CD14-positive monocyte (primary cell): Measurements from ENCODE around the gene NAV1. TPM values are rescaled to one million over a fixed set of nuclear protein-coding genes. Genes with fewer than 3 reads are reported as not detected.

Experiments
- DNase-seq, 3 donors: peaks; one replicate each; pipeline ENCODE4 v3.0.0-alpha.2; 2011 to 2022
- H2AFZ ChIP-seq: 2 replicates; pipeline ENCODE4 v1.6.0; 2012; ENCODE audit warnings: mild to moderate bottlenecking, low read depth, low read length, inconsistent platforms; ENCODE audit not compliant: insufficient read depth, poor library complexity, severe bottlenecking
- H3K27ac ChIP-seq, 2 donors: 1 replicate in 1 of 2; 2 replicates in 1 of 2; pipeline ENCODE4 v1.5.1; 2012 to 2013; ENCODE audit warnings: low read length in 2 of 2, control low read depth in 1 of 2, inconsistent platforms in 1 of 2, low read depth in 1 of 2, mild to moderate bottlenecking in 1 of 2
- H3K27me3 ChIP-seq, 2 donors: one replicate each; pipeline versions ENCODE4 v1.6.0 to v1.6.1; 2011 to 2013; ENCODE audit warnings: low read length in 2 of 2; ENCODE audit not compliant: control insufficient read depth in 2 of 2, insufficient read depth in 2 of 2
- H3K36me3 ChIP-seq, 2 donors: replicated peaks in 1 of 2; 1 replicate in 1 of 2; 2 replicates in 1 of 2; pipeline versions ENCODE4 v1.5.1 to v1.6.1; 2012 to 2013; ENCODE audit warnings: low read length in 2 of 2, control low read depth in 1 of 2, inconsistent platforms in 1 of 2, mild to moderate bottlenecking in 1 of 2; ENCODE audit not compliant: insufficient read depth in 2 of 2, control insufficient read depth in 1 of 2
- H3K4me1 ChIP-seq, 2 donors: 1 replicate in 1 of 2; 2 replicates in 1 of 2; pipeline versions ENCODE4 v1.5.1 to v1.6.1; 2012 to 2013; ENCODE audit warnings: low read length in 2 of 2, control low read depth in 1 of 2, inconsistent platforms in 1 of 2, mild to moderate bottlenecking in 1 of 2, moderate library complexity in 1 of 2; ENCODE audit not compliant: insufficient read depth in 2 of 2, control insufficient read depth in 1 of 2
- H3K4me2 ChIP-seq: replicated peaks from 2 replicates; pipeline ENCODE3; 2012; ENCODE audit warnings: low read length, moderate library complexity, mild to moderate bottlenecking; ENCODE audit not compliant: poor library complexity, severe bottlenecking; ENCODE audit errors: extremely low read depth
- H3K4me3 ChIP-seq, 3 experiments: fragments of 200-600 bp in 1 of 3; sonication (generic) in 1 of 3; replicated peaks in 1 of 3; 1 replicate in 2 of 3; 2 replicates in 1 of 3; pipeline ENCODE4 v1.5.1; 2011 to 2013; ENCODE audit warnings: low read length in 3 of 3, mild to moderate bottlenecking in 3 of 3, control low read depth in 2 of 3, low read depth in 2 of 3, inconsistent platforms in 1 of 3, moderate library complexity in 1 of 3
- H3K79me2 ChIP-seq: 2 replicates; pipeline ENCODE4 v1.6.0; 2012; ENCODE audit warnings: mild to moderate bottlenecking, control low read depth, inconsistent platforms, low read length, moderate library complexity; ENCODE audit not compliant: insufficient read depth
- H3K9ac ChIP-seq: 2 replicates; pipeline ENCODE4 v1.6.0; 2017; ENCODE audit warnings: low read length, mild to moderate bottlenecking; ENCODE audit not compliant: insufficient read depth, poor library complexity, severe bottlenecking
- H3K9me3 ChIP-seq, 2 donors: replicated peaks in 1 of 2; 1 replicate in 1 of 2; 2 replicates in 1 of 2; pipeline versions ENCODE4 v1.5.1 to v1.6.1; 2012 to 2013; ENCODE audit warnings: low read length in 2 of 2, control low read depth in 1 of 2; ENCODE audit not compliant: control insufficient read depth in 1 of 2, insufficient read depth in 1 of 2
- H4K20me1 ChIP-seq: 2 replicates; pipeline ENCODE4 v1.6.0; 2012; ENCODE audit warnings: mild to moderate bottlenecking, low read length, control low read depth, moderate library complexity; ENCODE audit not compliant: insufficient read depth
- H3K27ac Mint-ChIP-seq, 7 donors: one replicate each; pipeline ENCODE4 v1.8.0; 2020; ENCODE audit warnings: mild to moderate bottlenecking in 7 of 7, mixed read lengths in 7 of 7, moderate library complexity in 6 of 7, inconsistent platforms in 2 of 7
- H3K27me3 Mint-ChIP-seq, 3 donors: one replicate each; pipeline ENCODE4 v1.8.0; 2021 to 2022; ENCODE audit warnings: low read depth in 3 of 3, mild to moderate bottlenecking in 3 of 3, mixed read lengths in 3 of 3, moderate library complexity in 3 of 3, inconsistent platforms in 1 of 3
- H3K36me3 Mint-ChIP-seq, 2 donors: one replicate each; pipeline ENCODE4 v1.8.0; 2020; ENCODE audit warnings: mixed read lengths in 2 of 2, inconsistent platforms in 1 of 2, mild to moderate bottlenecking in 1 of 2
- H3K4me1 Mint-ChIP-seq: one replicate; pipeline ENCODE4 v1.8.0; 2020; ENCODE audit warnings: mild to moderate bottlenecking, mixed read lengths
- H3K4me3 Mint-ChIP-seq, 2 donors: one replicate each; pipeline ENCODE4 v1.8.0; 2020; ENCODE audit warnings: mild to moderate bottlenecking in 2 of 2, mixed read lengths in 2 of 2, moderate library complexity in 1 of 2
- H3K9me3 Mint-ChIP-seq, 7 donors: one replicate each; pipeline ENCODE4 v1.8.0; 2020 to 2022; ENCODE audit warnings: mixed read lengths in 7 of 7, mild to moderate bottlenecking in 6 of 7, moderate library complexity in 6 of 7, inconsistent platforms in 2 of 7
- CTCF ChIP-seq: fragments of 200-600 bp; IDR thresholded peaks from one replicate; pipeline ENCODE4 v1.8.0; 2022; ENCODE audit warnings: antibody characterized with exemption, mild to moderate bottlenecking
- WGBS: methylation state at CpG from one replicate; pipeline ENCODE4 v1.1.5; 2013; ENCODE audit warnings: missing lambda C conversion rate; ENCODE audit not compliant: insufficient coverage; 5-methylcytosine and 5-hydroxymethylcytosine counted together
- intact Hi-C, 2 donors: fragments of 100-400 bp; cut with micrococcal nuclease; formaldehyde crosslinking; loops; one replicate each; pipeline versions ENCODE4 v1.15.0 to v1.15.1; 2023
- polyA plus RNA-seq, 3 donors: library from polyadenylated mRNA; depleted of rRNA in 1 of 3; unstranded in 2 of 3; stranded (reverse) in 1 of 3; fragments of 300-500 nt in 2 of 3; fragments of >200 nt in 1 of 3; fragmentation: Illumina TruSeq in 2 of 3; gene quantifications; 1 replicate in 2 of 3; 2 replicates in 1 of 3; pipeline ENCODE4 v1.2.3, GENCODE V29; 2012 to 2021

The NAV1 gene
- polyA plus RNA-seq, 3 donors = 0.37 to 1.4 (median 0.89) TPM

DNA sequence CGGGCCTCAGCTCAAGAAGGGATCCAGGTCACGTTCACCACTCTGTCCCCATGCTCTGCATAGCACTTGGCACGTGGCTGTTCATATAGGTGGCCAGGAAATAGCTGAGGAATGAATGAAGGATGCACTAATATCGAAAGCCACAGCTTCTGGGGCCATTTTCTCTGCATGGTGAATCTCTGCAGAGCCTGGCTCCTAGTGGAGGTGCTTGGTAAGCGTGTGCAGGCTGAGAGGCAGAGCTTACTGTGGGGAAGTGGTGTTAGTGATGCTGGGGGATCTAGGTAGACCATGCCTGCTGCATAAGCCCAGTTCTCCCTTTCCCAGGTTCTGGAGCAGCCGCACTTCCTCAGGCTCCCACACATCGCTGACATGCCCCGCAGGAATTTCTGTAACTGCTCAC is 40.3 kb upstream of the NAV1 start:
- peaks cover 86% of the 10 kb centered on the region for H4K20me1 ChIP-seq
- H3K27ac ChIP-seq = no peak overlapping the region
- H3K9me3 ChIP-seq = no peaks in the 10 kb centered on the region
- Mint-ChIP-seq H3K27me3 (peaks cover 0 to 4% (median 3%) of the 10 kb centered on the region in 3 donors), H3K4me1 (peaks cover 22% of the 10 kb centered on the region), H3K27ac (no peak overlapping the region), H3K9me3 (peaks cover 0 to 6% (median 0%) of the 10 kb centered on the region in 7 donors), H3K36me3 (peaks cover 49 to 73% of the 10 kb centered on the region in 2 donors), H3K4me3 (no peak overlapping the region)
- H3K4me3 ChIP-seq = no peak overlapping the region
- H3K36me3 ChIP-seq = peaks cover 26 to 83% of the 10 kb centered on the region in 2 donors
- H3K79me2 ChIP-seq = peaks cover 65% of the 10 kb centered on the region
- intact Hi-C loops = loop anchor here in 1 of 2 donors (10.0 kb wide), 1 partner anchor 64 kb away; no protein-coding TSS in a partner anchor
- H3K9ac ChIP-seq = no peak overlapping the region
- no peak overlapping the region for H3K4me2 ChIP-seq
- TF ChIP-seq CTCF = no peak
- H2AFZ ChIP-seq = no peak overlapping the region
- peaks cover 11 to 12% of the 10 kb centered on the region in 2 donors for H3K4me1 ChIP-seq
- 96% methylated on average over 8 of the region's 8 CpGs for WGBS
- no peaks in the 10 kb centered on the region for H3K27me3 ChIP-seq
- DNase-seq = no peak

DNA sequence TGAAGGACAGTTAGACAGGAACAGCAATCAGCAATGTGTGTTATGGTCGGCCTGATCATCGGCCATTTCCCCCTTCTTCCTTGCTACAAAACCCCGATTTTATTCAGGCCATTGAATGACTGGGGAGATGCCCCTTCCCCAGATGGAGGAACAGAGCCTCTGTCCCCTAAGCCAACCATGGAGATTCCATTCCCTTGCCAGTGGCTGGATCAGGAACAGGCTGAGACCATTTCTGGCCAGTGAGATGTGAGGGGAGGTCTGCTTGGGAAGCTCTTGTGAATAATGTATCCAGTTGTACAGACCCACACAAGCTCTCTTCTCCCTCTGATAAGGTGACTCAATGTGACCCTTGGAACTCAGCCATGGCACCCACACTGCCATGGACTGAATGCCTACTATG is 39.7 kb upstream of the NAV1 start:
- H3K9me3 Mint-ChIP-seq = peaks cover 0 to 3% (median 0%) of the 10 kb centered on the region in 7 donors
- WGBS = 94% methylated on average over 3 of the region's 3 CpGs
- Histone ChIP-seq H3K4me3 (no peak overlapping the region), H2AFZ (no peak overlapping the region), H4K20me1 (peaks cover 85% of the 10 kb centered on the region), H3K9ac (no peak overlapping the region), H3K79me2 (peaks cover 71% of the 10 kb centered on the region), H3K36me3 (peaks cover 23 to 78% of the 10 kb centered on the region in 2 donors), H3K4me2 (no peak overlapping the region), H3K9me3 (no peaks in the 10 kb centered on the region), H3K27me3 (no peaks in the 10 kb centered on the region), H3K4me1 (peaks cover 5 to 6% of the 10 kb centered on the region in 2 donors), H3K27ac (no peak overlapping the region)
- peak overlapping the region in 1 of 7 donors; percentile 26 for H3K27ac Mint-ChIP-seq
- peaks cover 20% of the 10 kb centered on the region for H3K4me1 Mint-ChIP-seq
- no peak for TF ChIP-seq CTCF
- H3K36me3 Mint-ChIP-seq = peaks cover 46 to 70% of the 10 kb centered on the region in 2 donors
- peaks cover 0 to 3% (median 2%) of the 10 kb centered on the region in 3 donors for H3K27me3 Mint-ChIP-seq
- no peak overlapping the region for H3K4me3 Mint-ChIP-seq
- intact Hi-C loops = loop anchor here in 1 of 2 donors (10.0 kb wide), 1 partner anchor 64 kb away; no protein-coding TSS in a partner anchor
- no peak for DNase-seq
